Mesenchymal stem cell (in vitro differentiated cells and primary cell): ENCODE results near the gene TOR4A.

Experiments used
- DNase-seq: peaks from one replicate; pipeline ENCODE4 v3.0.0-alpha.2; 2013
- H2AFZ ChIP-seq: one replicate; pipeline ENCODE4 v1.6.1; 2013; ENCODE audit warnings: low read depth, mild to moderate bottlenecking, control low read depth, inconsistent platforms, low read length, moderate library complexity
- H2AK5ac ChIP-seq: 2 replicates; pipeline ENCODE4 v1.6.1; 2013; ENCODE audit warnings: low read length, moderate library complexity, mild to moderate bottlenecking, inconsistent platforms; ENCODE audit not compliant: severe bottlenecking
- H2BK120ac ChIP-seq: one replicate; pipeline ENCODE4 v1.6.1; 2013; ENCODE audit warnings: low read depth, mild to moderate bottlenecking, inconsistent platforms, low read length, moderate library complexity
- H2BK12ac ChIP-seq, 2 experiments: one replicate each; pipeline ENCODE4 v1.6.1; 2013; ENCODE audit warnings: inconsistent platforms in 2 of 2, low read length in 2 of 2, mild to moderate bottlenecking in 2 of 2, moderate library complexity in 2 of 2, control low read depth in 1 of 2
- H2BK15ac ChIP-seq: one replicate; pipeline ENCODE4 v1.6.1; 2013; ENCODE audit warnings: mild to moderate bottlenecking, low read depth, inconsistent platforms; ENCODE audit not compliant: poor library complexity, severe bottlenecking
- H2BK5ac ChIP-seq: 2 replicates; pipeline ENCODE4 v1.6.1; 2013; ENCODE audit warnings: low read depth, mild to moderate bottlenecking, low read length, control low read depth, inconsistent platforms; ENCODE audit not compliant: poor library complexity, severe bottlenecking
- H3K14ac ChIP-seq, 2 experiments: one replicate each; pipeline ENCODE4 v1.6.1; 2013; ENCODE audit warnings: inconsistent platforms in 2 of 2, low read length in 2 of 2, control low read depth in 1 of 2, mild to moderate bottlenecking in 1 of 2, moderate library complexity in 1 of 2
- H3K18ac ChIP-seq, 2 experiments: one replicate each; pipeline ENCODE4 v1.6.1; 2013; ENCODE audit warnings: inconsistent platforms in 2 of 2, low read length in 2 of 2, control low read depth in 1 of 2, low read depth in 1 of 2, mild to moderate bottlenecking in 1 of 2
- H3K23ac ChIP-seq, 2 experiments: one replicate each; pipeline ENCODE4 v1.6.1; 2013; ENCODE audit warnings: inconsistent platforms in 2 of 2, low read length in 2 of 2, mild to moderate bottlenecking in 2 of 2, moderate library complexity in 2 of 2, control low read depth in 1 of 2
- H3K27ac ChIP-seq: 2 replicates; pipeline ENCODE4 v1.5.1; 2013; ENCODE audit warnings: mild to moderate bottlenecking, moderate library complexity, low read length, control low read depth, inconsistent platforms; ENCODE audit not compliant: poor library complexity, severe bottlenecking
- H3K27me3 ChIP-seq, 2 experiments: 2 replicates each; pipeline versions ENCODE4 v1.6.1 to v1.7.0; 2013; ENCODE audit warnings: low read length in 2 of 2, mild to moderate bottlenecking in 2 of 2, moderate library complexity in 2 of 2, control low read depth in 1 of 2, inconsistent platforms in 1 of 2; ENCODE audit not compliant: control insufficient read depth in 1 of 2, insufficient read depth in 1 of 2
- H3K36me3 ChIP-seq, 2 experiments: 2 replicates each; pipeline versions ENCODE4 v1.6.1 to v1.7.0; 2013; ENCODE audit warnings: low read length in 2 of 2, control low read depth in 1 of 2, inconsistent platforms in 1 of 2, low read depth in 1 of 2, mild to moderate bottlenecking in 1 of 2; ENCODE audit not compliant: insufficient read depth in 2 of 2, control insufficient read depth in 1 of 2
- H3K4ac ChIP-seq, 2 experiments: one replicate each; pipeline ENCODE4 v1.6.1; 2013; ENCODE audit warnings: inconsistent platforms in 2 of 2, low read length in 2 of 2, mild to moderate bottlenecking in 2 of 2, moderate library complexity in 2 of 2, control low read depth in 1 of 2, low read depth in 1 of 2
- H3K4me1 ChIP-seq: 2 replicates; pipeline ENCODE4 v1.6.1; 2013; ENCODE audit warnings: low read depth, low read length, control low read depth; ENCODE audit not compliant: control insufficient read depth, insufficient read depth
- H3K4me2 ChIP-seq: 2 replicates; pipeline ENCODE4 v1.6.1; 2013; ENCODE audit warnings: low read length, mild to moderate bottlenecking, inconsistent platforms; ENCODE audit not compliant: poor library complexity, severe bottlenecking
- H3K4me3 ChIP-seq, 2 experiments: 2 replicates each; pipeline versions ENCODE4 v1.5.1 to v1.7.0; 2013; ENCODE audit warnings: low read length in 2 of 2, mild to moderate bottlenecking in 2 of 2, control low read depth in 1 of 2, low read depth in 1 of 2; ENCODE audit not compliant: insufficient read depth in 1 of 2
- H3K79me1 ChIP-seq: replicated peaks from 2 replicates; pipeline ENCODE4 v1.6.1; 2013; ENCODE audit warnings: mild to moderate bottlenecking, control low read depth, low read length, inconsistent platforms; ENCODE audit not compliant: poor library complexity, severe bottlenecking
- H3K9ac ChIP-seq: 2 replicates; pipeline ENCODE4 v1.7.0; 2013; ENCODE audit warnings: mild to moderate bottlenecking, low read length, moderate library complexity
- H3K9me3 ChIP-seq: 2 replicates; pipeline ENCODE4 v1.7.0; 2013; ENCODE audit warnings: mild to moderate bottlenecking, low read length; ENCODE audit not compliant: control insufficient read depth
- H4K8ac ChIP-seq: one replicate; pipeline ENCODE4 v1.6.1; 2013; ENCODE audit warnings: inconsistent platforms, mild to moderate bottlenecking, low read length, moderate library complexity
- H4K91ac ChIP-seq: one replicate; pipeline ENCODE4 v1.6.1; 2013; ENCODE audit warnings: mild to moderate bottlenecking, low read length, inconsistent platforms
- WGBS: methylation state at CpG from one replicate; pipeline ENCODE4 v1.1.7; 2013; ENCODE audit warnings: mixed read lengths; 5-methylcytosine and 5-hydroxymethylcytosine counted together

TOR4A gene

GRCh38 chr9:137305798-137306065, 28.2 kb downstream of the TOR4A start:
- Histone ChIP-seq H3K9ac (no peak overlapping the region), H2BK15ac (no peak overlapping the region), H3K14ac (no peak overlapping the region), H3K27me3 (peaks cover 4 to 84% of the 10 kb centered on the region in 2 experiments), H3K4ac (no peak overlapping the region), H3K4me1 (peaks cover 30% of the 10 kb centered on the region), H3K36me3 (no peaks in the 10 kb centered on the region), H3K27ac (no peak overlapping the region), H2AFZ (no peak overlapping the region), H3K9me3 (no peaks in the 10 kb centered on the region), H4K91ac (no peak overlapping the region), H3K18ac (no peak overlapping the region), H2AK5ac (no peak overlapping the region), H2BK12ac (no peak overlapping the region), H3K23ac (no peak overlapping the region), H3K4me3 (no peak overlapping the region), H3K79me1 (no peaks in the 10 kb centered on the region), H2BK5ac (no peak overlapping the region), H4K8ac (no peak overlapping the region), H2BK120ac (no peak overlapping the region), H3K4me2 (no peak overlapping the region)
- WGBS: 75% methylated on average over 5 of the region's 8 CpGs
- DNase-seq: no peak

GRCh38 chr9:137306066-137306849, 28.7 kb downstream of the TOR4A start:
- Histone ChIP-seq H2BK12ac (no peak overlapping the region), H4K8ac (no peak overlapping the region), H3K4me3 (peak overlapping the region in 1 of 2 experiments; percentile 15), H3K79me1 (no peaks in the 10 kb centered on the region), H3K9me3 (no peaks in the 10 kb centered on the region), H4K91ac (peak overlapping the region; percentile 50), H3K27me3 (peaks cover 4 to 86% of the 10 kb centered on the region in 2 experiments), H3K23ac (no peak overlapping the region), H3K14ac (no peak overlapping the region), H3K36me3 (no peaks in the 10 kb centered on the region), H2AK5ac (no peak overlapping the region), H3K9ac (no peak overlapping the region), H2BK15ac (no peak overlapping the region), H2BK5ac (no peak overlapping the region), H3K4me1 (peaks cover 29% of the 10 kb centered on the region), H3K18ac (peak overlapping the region in 1 of 2 experiments; percentile 33), H3K4me2 (no peak overlapping the region), H2AFZ (no peak overlapping the region), H3K27ac (no peak overlapping the region), H2BK120ac (no peak overlapping the region), H3K4ac (no peak overlapping the region)
- DNase-seq: no peak
- 84% methylated on average over 25 of the region's 30 CpGs for WGBS

GRCh38 chr9:137306850-137307254, 29.3 kb downstream of the TOR4A start:
- Histone ChIP-seq H3K4me2 (no peak overlapping the region), H3K23ac (no peak overlapping the region), H2BK15ac (no peak overlapping the region), H3K9me3 (no peaks in the 10 kb centered on the region), H4K8ac (no peak overlapping the region), H3K79me1 (no peaks in the 10 kb centered on the region), H3K27me3 (peaks cover 4 to 85% of the 10 kb centered on the region in 2 experiments), H2AFZ (no peak overlapping the region), H3K4me3 (no peak overlapping the region), H3K27ac (no peak overlapping the region), H3K9ac (no peak overlapping the region), H2BK12ac (no peak overlapping the region), H2BK5ac (no peak overlapping the region), H4K91ac (no peak overlapping the region), H3K4ac (no peak overlapping the region), H3K36me3 (no peaks in the 10 kb centered on the region), H3K18ac (no peak overlapping the region), H2BK120ac (peak overlapping the region; percentile 5), H3K14ac (no peak overlapping the region), H3K4me1 (peaks cover 25% of the 10 kb centered on the region), H2AK5ac (no peak overlapping the region)
- DNase-seq: no peak
- 90% methylated on average over 23 of the region's 23 CpGs for WGBS

GRCh38 chr9:137307255-137308056, 29.9 kb downstream of the TOR4A start:
- Histone ChIP-seq H3K36me3 (no peaks in the 10 kb centered on the region), H3K9ac (no peak overlapping the region), H2BK15ac (no peak overlapping the region), H3K27ac (no peak overlapping the region), H3K9me3 (no peaks in the 10 kb centered on the region), H4K91ac (no peak overlapping the region), H3K4me2 (no peak overlapping the region), H3K18ac (no peak overlapping the region), H4K8ac (no peak overlapping the region), H3K23ac (no peak overlapping the region), H2AFZ (no peak overlapping the region), H3K14ac (no peak overlapping the region), H3K79me1 (no peaks in the 10 kb centered on the region), H2BK120ac (no peak overlapping the region), H2BK5ac (no peak overlapping the region), H2BK12ac (no peak overlapping the region), H3K4me3 (no peak overlapping the region), H2AK5ac (no peak overlapping the region), H3K27me3 (peaks cover 4 to 84% of the 10 kb centered on the region in 2 experiments), H3K4ac (no peak overlapping the region), H3K4me1 (peaks cover 25% of the 10 kb centered on the region)
- WGBS: 76% methylated on average over 30 of the region's 30 CpGs
- DNase-seq: no peak
